Measurements from ENCODE around the gene LRRC8B. TPM values are rescaled to one million over a fixed set of nuclear protein-coding genes. Genes with fewer than 3 reads are reported as not detected.

The LRRC8B gene
- total and polyA plus RNA-seq, 2 donors (not counting 1 experiment from before 2014, with no cell fraction given): 0.83 to 2.8 TPM

GRCh38 chr1:89499320-89499719, 25.3 kb upstream of the LRRC8B start:
- TF ChIP-seq EZH2 (IDR thresholded peaks at IDR 0.05; ENCODE audit: low read length, missing control alignments) (no peak), CTCF (conservative IDR thresholded peaks at IDR 0.05 in 1 of 2, IDR thresholded peaks at IDR 0.05 in 1 of 2; ENCODE audit: low read depth in 1 of 2, low read length in 2 of 2) (no peak)
- no peaks in the 10 kb centered on the region for H3K4me1 ChIP-seq (ENCODE audit: control insufficient read depth, extremely low read depth, insufficient read depth, low read length)

GRCh38 chr1:89502042-89502441, 22.6 kb upstream of the LRRC8B start:
- H3K9ac ChIP-seq (ENCODE audit: insufficient read depth, low read length): no peak overlapping the region
- TF ChIP-seq CTCF (conservative IDR thresholded peaks at IDR 0.05 in 1 of 2, IDR thresholded peaks at IDR 0.05 in 1 of 2; ENCODE audit: low read depth in 1 of 2, low read length in 2 of 2): no peak
- no peak for TF ChIP-seq EZH2 (IDR thresholded peaks at IDR 0.05; ENCODE audit: low read length, missing control alignments)
- no peaks in the 10 kb centered on the region for H4K20me1 ChIP-seq (ENCODE audit: control insufficient read depth, extremely low read depth, insufficient read depth, low read length)
- H2AFZ ChIP-seq (ENCODE audit: low read length): no peak overlapping the region
- no peak overlapping the region for H3K4me2 ChIP-seq (ENCODE audit: extremely low read depth, insufficient read depth, low read length)
- H3K4me3 ChIP-seq (replicated peaks in 1 of 4; ENCODE audit: control extremely low read depth in 1 of 4, insufficient read depth in 1 of 4, low read depth in 3 of 4, low read length in 4 of 4): no peak overlapping the region
- H3K36me3 ChIP-seq (ENCODE audit: control insufficient read depth, insufficient read depth, low read length): no peaks in the 10 kb centered on the region
- no peaks in the 10 kb centered on the region for H3K9me3 ChIP-seq (ENCODE audit: control insufficient read depth, insufficient read depth, low read depth, low read length)
- no peaks in the 10 kb centered on the region for H3K4me1 ChIP-seq (ENCODE audit: control insufficient read depth, extremely low read depth, insufficient read depth, low read length)
- DNase-seq (ENCODE audit: low read depth in 2 of 2): no peak
- H3K79me2 ChIP-seq (ENCODE audit: control insufficient read depth, insufficient read depth, low read length): no peaks in the 10 kb centered on the region
- H3K27me3 ChIP-seq (ENCODE audit: control insufficient read depth, insufficient read depth, low read length): peaks cover 9% of the 10 kb centered on the region
- H3K27ac ChIP-seq (ENCODE audit: insufficient read depth, low read length): no peak overlapping the region

More at GRCh38 chr1:89499320-89499719, 25.3 kb upstream of the LRRC8B start:
- Histone ChIP-seq H3K9ac (ENCODE audit: insufficient read depth, low read length) (no peak overlapping the region), H3K27me3 (ENCODE audit: control insufficient read depth, insufficient read depth, low read length) (peaks cover 6% of the 10 kb centered on the region), H3K4me3 (replicated peaks in 1 of 4; ENCODE audit: control extremely low read depth in 1 of 4, insufficient read depth in 1 of 4, low read depth in 3 of 4, low read length in 4 of 4) (no peak overlapping the region), H3K27ac (ENCODE audit: insufficient read depth, low read length) (no peak overlapping the region), H4K20me1 (ENCODE audit: control insufficient read depth, extremely low read depth, insufficient read depth, low read length) (no peaks in the 10 kb centered on the region), H3K36me3 (ENCODE audit: control insufficient read depth, insufficient read depth, low read length) (no peaks in the 10 kb centered on the region), H3K79me2 (ENCODE audit: control insufficient read depth, insufficient read depth, low read length) (no peaks in the 10 kb centered on the region), H3K4me2 (ENCODE audit: extremely low read depth, insufficient read depth, low read length) (no peak overlapping the region), H2AFZ (ENCODE audit: low read length) (no peak overlapping the region), H3K9me3 (ENCODE audit: control insufficient read depth, insufficient read depth, low read depth, low read length) (no peaks in the 10 kb centered on the region)
- DNase-seq (ENCODE audit: low read depth in 2 of 2): peak in 1 of 2 donors; percentile 21

DNA sequence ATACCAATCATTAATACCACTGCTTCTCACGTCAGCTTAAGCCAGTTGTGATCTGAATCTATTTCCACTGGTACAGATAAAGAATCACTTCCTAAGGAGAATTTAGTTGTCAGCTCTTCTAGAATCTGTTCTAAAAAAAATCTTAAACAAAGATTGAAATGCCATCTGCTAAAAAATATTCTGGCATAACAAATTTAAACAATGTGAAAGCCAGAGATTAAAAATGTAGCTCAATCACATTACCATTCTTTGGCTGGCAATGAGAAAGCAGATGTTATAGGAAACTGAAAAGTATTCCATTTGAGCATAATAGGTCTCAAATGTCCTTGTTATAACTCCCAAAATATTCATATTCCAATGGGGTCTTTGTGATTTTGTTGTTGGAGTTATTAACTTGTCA, 21.7 kb upstream of the LRRC8B start:
- H3K4me1 ChIP-seq (ENCODE audit: control insufficient read depth, extremely low read depth, insufficient read depth, low read length): no peaks in the 10 kb centered on the region
- no peaks in the 10 kb centered on the region for H4K20me1 ChIP-seq (ENCODE audit: control insufficient read depth, extremely low read depth, insufficient read depth, low read length)
- no peak for TF ChIP-seq EZH2 (IDR thresholded peaks at IDR 0.05; ENCODE audit: low read length, missing control alignments)
- no peak overlapping the region for H3K4me2 ChIP-seq (ENCODE audit: extremely low read depth, insufficient read depth, low read length)
- H2AFZ ChIP-seq (ENCODE audit: low read length): no peak overlapping the region
- no peak overlapping the region for H3K4me3 ChIP-seq (replicated peaks in 1 of 4; ENCODE audit: control extremely low read depth in 1 of 4, insufficient read depth in 1 of 4, low read depth in 3 of 4, low read length in 4 of 4)
- H3K9me3 ChIP-seq (ENCODE audit: control insufficient read depth, insufficient read depth, low read depth, low read length): no peaks in the 10 kb centered on the region
- H3K27ac ChIP-seq (ENCODE audit: insufficient read depth, low read length): no peak overlapping the region
- H3K27me3 ChIP-seq (ENCODE audit: control insufficient read depth, insufficient read depth, low read length): peaks cover 9% of the 10 kb centered on the region
- no peak for DNase-seq (ENCODE audit: low read depth in 2 of 2)
- no peaks in the 10 kb centered on the region for H3K79me2 ChIP-seq (ENCODE audit: control insufficient read depth, insufficient read depth, low read length)
- no peak overlapping the region for H3K9ac ChIP-seq (ENCODE audit: insufficient read depth, low read length)
- H3K36me3 ChIP-seq (ENCODE audit: control insufficient read depth, insufficient read depth, low read length): no peaks in the 10 kb centered on the region

Data from fibroblast of lung (primary cell).